Pancreas (tissue), 10 donors: ENCODE measurements around the gene PPM1F. TPM values are rescaled to one million over a fixed set of nuclear protein-coding genes. Genes with fewer than 3 reads are reported as not detected.

ENCODE experiments used
- ATAC-seq, 4 donors: fragments of 200-7000 bp; cut with Tn5 transposase; one replicate each; pipeline versions ENCODE4 v1.8.0 to v1.9.1; 2020; ENCODE audit warnings: mild to moderate bottlenecking in 4 of 4, moderate library complexity in 4 of 4
- DNase-seq, 6 donors: peaks; one replicate each; pipeline ENCODE4 v3.0.0-alpha.2; 2020
- FAIRE-seq: peaks from 2 replicates; lab custom pipeline; 2012; peaks lifted over from hg19 to GRCh38; lab: Jason Lieb, UNC
- H3K27ac ChIP-seq, 4 donors: fragments of 200-600 bp; sonication (generic); 1 replicate in 3 of 4; 2 replicates in 1 of 4; pipeline versions ENCODE4 v1.5.0 to v1.8.0; 2020
- H3K27me3 ChIP-seq, 4 donors: fragments of 200-600 bp; one replicate each; pipeline ENCODE4 v1.8.0; 2021
- H3K36me3 ChIP-seq, 3 donors: fragments of 200-600 bp; sonication (generic) in 1 of 3; one replicate each; pipeline versions ENCODE4 v1.5.0 to v1.8.0; 2020 to 2021
- H3K4me1 ChIP-seq, 3 donors: fragments of 200-600 bp; one replicate each; pipeline ENCODE4 v1.8.0; 2021
- H3K4me3 ChIP-seq, 4 donors: fragments of 200-600 bp; sonication (generic) in 2 of 4; one replicate each; pipeline versions ENCODE4 v1.5.0 to v1.8.0; 2020 to 2021
- H3K9me3 ChIP-seq, 4 donors: fragments of 200-600 bp; one replicate each; pipeline ENCODE4 v1.8.0; 2021
- CTCF ChIP-seq, 4 donors: fragments of 200-600 bp; sonication (generic) in 3 of 4; IDR thresholded peaks; one replicate each; pipeline versions ENCODE4 v1.5.0 to v1.8.0; 2021; ENCODE audit warnings: antibody characterized with exemption in 4 of 4
- WGBS, 2 donors: extraction: QIAGEN DNeasy Blood & Tissue Kit; methylation state at CpG; one replicate each; pipeline ENCODE4 v1.1.7; 2013; 5-methylcytosine and 5-hydroxymethylcytosine counted together
- intact Hi-C, 3 donors: fragments of 100-400 bp; cut with DNase I; formaldehyde crosslinking; loops; one replicate each; pipeline versions ENCODE4 v1.11.1 to v1.14.2; 2022
- polyA plus RNA-seq, 2 donors: library from polyadenylated mRNA; stranded (reverse); fragments of 200-250 nt; gene quantifications; one replicate each; pipeline ENCODE4 v1.2.3, GENCODE V29; 2013
- total RNA-seq, 6 donors: library from RNA; stranded (reverse); fragmentation: NEBNext Ultra II Directional in 4 of 6; extraction: Animal tissue kit (Norgen Biotek cat#: 25700) in 4 of 6; gene quantifications; one replicate each; pipeline versions ENCODE4 v1.2.1 to v1.2.4, GENCODE V29; 2021 to 2023
- donor health status: healthy with polysubstance abuse.
- donor health status: DM: no; HTN: no; CAD: no; lungs with moderate emphysema.
- donor health status: DM: no; HTN: no; CAD: no.
- donor health status: control.
- donor health status: control.
- donor health status: Bipolar disorder and iron deficiency.
- donor health status: DM: yes; HTN: yes; CAD: no.
- donor health status: DM: no; HTN: no; CAD: no.
- donor health status: DM: no; HTN: no; CAD: no.
- donor health status: DM: yes; HTN: yes; CAD: no.

PPM1F gene
- total and polyA plus RNA-seq, 8 donors: 9.2 to 16.0 (median 10.2) TPM

DNA sequence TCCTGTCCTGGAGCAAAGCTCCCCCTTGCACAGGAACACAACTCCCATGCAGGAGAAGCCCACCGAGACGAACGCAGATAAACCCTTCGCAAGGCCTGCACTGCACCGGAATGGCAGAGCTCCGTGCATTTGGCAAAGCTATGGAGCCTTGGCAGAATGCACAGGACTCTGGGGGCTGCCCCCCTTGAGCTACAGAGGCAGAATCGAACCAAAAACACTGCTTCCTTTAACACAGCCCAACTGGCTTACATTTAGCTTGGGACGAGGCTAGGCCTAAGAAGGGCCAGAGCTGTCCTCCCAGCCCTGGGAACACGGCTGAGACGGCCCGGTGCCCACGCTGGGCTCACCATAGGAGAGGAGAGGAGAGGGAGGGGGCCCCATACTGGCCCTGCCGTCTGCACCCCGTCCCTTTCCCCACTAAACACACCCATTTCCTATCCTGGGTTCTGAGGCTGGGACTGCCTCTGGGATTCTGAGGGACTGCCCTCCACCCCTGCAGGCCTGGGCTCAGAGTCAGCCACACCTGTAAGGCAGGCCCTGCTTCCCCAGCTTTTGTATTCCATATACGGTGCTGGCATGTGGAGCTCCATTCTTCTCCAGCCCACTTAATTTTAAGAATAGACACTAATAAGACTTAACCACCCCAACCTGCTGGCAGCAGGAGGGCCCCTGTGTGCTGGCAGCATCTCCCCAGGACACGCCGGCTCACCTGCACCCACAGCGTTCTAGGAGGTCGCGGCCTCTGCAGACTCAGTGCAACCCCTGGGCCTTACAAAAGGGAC lies 32.9 kb downstream of the PPM1F start:
- no peaks in the 10 kb centered on the region for H3K27me3 ChIP-seq
- H3K9me3 ChIP-seq: no peaks in the 10 kb centered on the region
- H3K36me3 ChIP-seq: no peaks in the 10 kb centered on the region
- no peak overlapping the region for H3K4me3 ChIP-seq
- H3K4me1 ChIP-seq: peaks cover 19 to 32% (median 27%) of the 10 kb centered on the region in 3 donors
- FAIRE-seq (no peak), DNase-seq (no peak), ATAC-seq (no peak)
- no peak overlapping the region for H3K27ac ChIP-seq
- no peak for TF ChIP-seq CTCF (IDR thresholded peaks at IDR 0.05)
- WGBS, 2 donors: 91 to 92% methylated on average over 20 of the region's 20 CpGs
- intact Hi-C loops: no loop called here

- peaks cover 19 to 32% (median 27%) of the 10 kb centered on the region in 3 donors for H3K4me1 ChIP-seq
- H3K27me3 ChIP-seq: no peaks in the 10 kb centered on the region
- H3K4me3 ChIP-seq: no peak overlapping the region
- H3K27ac ChIP-seq: peak overlapping the region in 1 of 4 donors; percentile 58
- intact Hi-C loops: no loop called here
- DNase-seq (no peak), FAIRE-seq (no peak), ATAC-seq (no peak)
- no peaks in the 10 kb centered on the region for H3K9me3 ChIP-seq
- TF ChIP-seq CTCF (IDR thresholded peaks at IDR 0.05): no peak
- no peaks in the 10 kb centered on the region for H3K36me3 ChIP-seq
- WGBS, 2 donors: 96 to 97% methylated on average over 12 of the region's 12 CpGs
Measured at GRCh38 chr22:21918466-21919185, 34.0 kb downstream of the PPM1F start.

GRCh38 chr22:21917959-21918261 lies 34.7 kb downstream of the PPM1F start:
- ATAC-seq: no peak
- H3K9me3 ChIP-seq: no peaks in the 10 kb centered on the region
- intact Hi-C loops: no loop called here

GRCh38 chr22:21917181-21917958 lies 35.3 kb downstream of the PPM1F start:
- H3K27ac ChIP-seq: peak overlapping the region in 3 of 4 donors; percentile 22 to 66 (median 58)
- intact Hi-C loops: no loop called here
- DNase-seq (peak; percentile 73 to 90 (median 78)), FAIRE-seq (no peak), ATAC-seq (peak; percentile 78 to 87 (median 84))
- no peak for TF ChIP-seq CTCF (IDR thresholded peaks at IDR 0.05)
- peaks cover 19 to 32% (median 27%) of the 10 kb centered on the region in 3 donors for H3K4me1 ChIP-seq
- no peaks in the 10 kb centered on the region for H3K9me3 ChIP-seq
- no peaks in the 10 kb centered on the region for H3K36me3 ChIP-seq
- H3K4me3 ChIP-seq: no peak overlapping the region
- WGBS, 2 donors: 27 to 28% methylated on average over 17 of the region's 17 CpGs
- H3K27me3 ChIP-seq: no peaks in the 10 kb centered on the region

More at GRCh38 chr22:21917959-21918261, 34.7 kb downstream of the PPM1F start:
- FAIRE-seq (no peak), DNase-seq (peak in 1 of 6 donors; percentile 55)
- Histone ChIP-seq H3K4me3 (no peak overlapping the region), H3K36me3 (no peaks in the 10 kb centered on the region), H3K27ac (peak overlapping the region in 3 of 4 donors; percentile 22 to 66 (median 58)), H3K4me1 (peaks cover 19 to 32% (median 27%) of the 10 kb centered on the region in 3 donors), H3K27me3 (no peaks in the 10 kb centered on the region)
- no peak for TF ChIP-seq CTCF (IDR thresholded peaks at IDR 0.05)
- WGBS, 2 donors: 96 to 98% methylated on average over 6 of the region's 6 CpGs
